ENCODE measurements around the gene PHLDA1.
"Not testable (repeated sequence)": the region's sequence is repeated elsewhere in the genome, so short reads cannot be mapped to it uniquely, and the experiment has no call there.

The PHLDA1 gene

GRCh38 chr12:76018111-76018510, 13.5 kb downstream of the PHLDA1 start:
- DNase-seq, result no peak

DNA sequence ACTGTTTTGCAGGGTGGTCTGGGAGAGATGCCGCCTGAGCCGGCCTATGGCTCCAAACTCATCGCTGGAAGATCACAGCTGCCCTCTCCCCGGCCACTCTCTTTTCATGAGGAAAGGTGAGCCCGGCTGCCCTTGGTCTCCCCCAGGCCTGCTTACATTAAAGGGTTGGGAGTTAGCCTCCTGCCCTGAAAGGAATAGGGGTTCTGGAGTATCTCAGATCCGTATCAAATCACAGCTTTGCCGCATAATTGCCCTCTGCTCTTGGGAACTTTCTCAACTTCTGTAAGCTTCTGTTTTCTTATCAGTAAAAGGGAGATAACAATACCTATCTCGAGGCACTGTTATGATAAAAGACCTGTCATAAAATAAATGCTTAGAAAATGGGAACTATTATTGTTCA, 17.6 kb downstream of the PHLDA1 start:
- DNase-seq, result no peak

DNA sequence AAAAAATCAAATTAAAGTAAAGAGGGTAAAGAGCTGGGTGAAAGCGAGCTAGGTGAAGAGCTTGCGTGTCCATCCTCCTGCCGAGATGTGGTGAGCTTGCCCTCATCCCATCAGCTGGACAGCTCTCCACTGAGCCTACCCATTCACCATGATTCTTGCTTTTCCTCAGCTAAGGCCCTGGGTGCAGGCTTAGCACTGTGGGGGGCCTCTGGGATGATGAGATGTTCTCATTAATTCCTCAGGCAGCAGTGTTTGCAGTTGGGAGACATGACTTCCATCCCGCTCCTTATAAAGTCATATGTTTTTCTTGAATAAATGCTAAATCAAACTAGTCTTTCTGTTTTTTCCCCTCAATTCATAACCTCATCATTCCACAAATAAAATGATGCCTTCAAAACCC, 18.0 kb downstream of the PHLDA1 start:
- no peak for DNase-seq

- no peak for DNase-seq
These were observed 18.9 kb downstream of the PHLDA1 start for GRCh38 chr12:76012644-76013043.

DNA sequence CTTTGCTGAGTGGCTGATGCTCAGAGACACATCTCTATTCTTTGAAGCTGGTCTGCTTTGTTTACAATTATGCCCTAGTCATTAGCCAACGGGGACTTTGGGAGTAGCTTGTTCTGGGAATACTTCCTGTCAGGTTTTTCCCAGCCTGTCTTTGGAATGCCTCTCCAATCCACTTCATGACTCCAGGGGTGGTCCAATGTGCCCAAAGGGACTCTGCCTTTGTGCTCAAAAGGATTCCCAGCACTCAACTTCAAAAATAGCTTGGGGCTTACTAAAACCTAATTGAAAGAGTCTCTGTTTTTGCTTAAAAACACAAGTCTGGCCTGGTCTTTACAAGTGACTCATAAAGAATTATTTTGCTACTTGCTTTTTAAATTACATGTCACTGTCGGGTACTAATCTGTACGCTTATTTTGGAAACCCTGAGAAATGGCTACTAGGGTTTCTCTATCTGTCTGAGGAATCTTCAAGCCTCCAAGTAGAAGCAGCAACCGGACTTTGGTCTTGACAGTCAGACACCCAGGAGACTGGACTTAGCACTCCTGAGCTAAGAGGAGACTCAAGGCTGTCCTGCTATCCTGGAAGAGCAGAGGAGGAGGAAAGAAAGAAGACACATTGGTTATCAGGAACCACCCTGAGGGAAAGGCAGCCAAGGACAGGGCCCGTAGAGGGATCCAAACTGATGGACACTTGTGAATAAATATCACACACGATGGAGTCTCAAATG, 20.7 kb downstream of the PHLDA1 start:
- no peak for DNase-seq

DNA sequence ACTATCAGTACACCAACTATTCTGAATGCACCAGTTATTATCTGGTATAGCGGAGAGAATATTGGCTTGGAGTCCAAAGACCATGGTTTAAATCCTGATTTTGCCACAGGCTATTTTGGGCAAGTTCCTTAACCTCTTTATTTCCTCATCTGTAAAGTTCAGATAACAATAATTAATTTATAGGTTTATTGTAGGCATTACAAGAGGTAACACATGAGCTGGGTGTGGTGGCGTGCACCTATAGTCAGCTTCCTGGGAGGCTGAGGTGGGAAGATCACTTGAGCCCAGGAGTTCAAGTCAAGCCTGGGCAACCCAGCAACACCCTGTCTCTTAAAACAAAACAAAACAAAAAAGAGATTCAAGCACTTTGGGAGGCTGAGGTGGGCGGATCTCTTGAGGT, 23.1 kb downstream of the PHLDA1 start:
- DNase-seq, result no peak

DNA sequence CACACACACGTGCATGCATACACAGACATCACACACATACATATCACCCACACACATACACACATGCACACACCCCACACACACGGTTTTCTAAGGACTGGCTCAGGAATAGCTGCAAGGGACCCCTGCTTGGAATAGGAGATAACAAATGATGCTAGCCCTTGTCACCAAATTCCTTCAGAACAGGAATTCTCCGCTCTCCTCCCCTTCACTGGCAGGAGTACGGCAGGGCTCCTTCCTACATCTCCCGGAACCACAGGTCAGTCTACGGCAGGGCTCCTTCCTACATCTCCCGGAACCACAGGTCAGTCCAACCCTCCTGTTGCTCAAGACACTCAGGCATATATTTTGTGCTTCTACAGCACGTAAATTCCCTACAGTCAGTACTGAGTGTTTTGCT, 23.9 kb downstream of the PHLDA1 start:
- no peak for DNase-seq

GRCh38 chr12:76006028-76006925, 25.3 kb downstream of the PHLDA1 start:
- DNase-seq, result no peak

DNA sequence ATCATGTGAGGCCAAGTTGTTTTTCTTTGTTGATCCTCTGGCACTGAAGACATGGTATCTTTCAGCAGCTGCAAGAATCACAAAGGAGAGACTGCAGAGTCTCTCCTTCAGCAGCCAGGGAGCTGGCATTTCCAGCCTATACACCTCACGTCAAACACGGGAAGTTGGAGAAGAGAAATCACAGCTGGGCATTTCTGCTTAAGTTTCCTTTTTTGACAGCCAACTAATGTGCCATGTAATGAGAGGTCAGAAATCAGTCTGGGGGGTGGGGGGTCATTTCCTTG, 28.3 kb downstream of the PHLDA1 start:
- DNase-seq, result no peak

GRCh38 chr12:76002598-76003354, 28.8 kb downstream of the PHLDA1 start:
- no peak for DNase-seq

DNA sequence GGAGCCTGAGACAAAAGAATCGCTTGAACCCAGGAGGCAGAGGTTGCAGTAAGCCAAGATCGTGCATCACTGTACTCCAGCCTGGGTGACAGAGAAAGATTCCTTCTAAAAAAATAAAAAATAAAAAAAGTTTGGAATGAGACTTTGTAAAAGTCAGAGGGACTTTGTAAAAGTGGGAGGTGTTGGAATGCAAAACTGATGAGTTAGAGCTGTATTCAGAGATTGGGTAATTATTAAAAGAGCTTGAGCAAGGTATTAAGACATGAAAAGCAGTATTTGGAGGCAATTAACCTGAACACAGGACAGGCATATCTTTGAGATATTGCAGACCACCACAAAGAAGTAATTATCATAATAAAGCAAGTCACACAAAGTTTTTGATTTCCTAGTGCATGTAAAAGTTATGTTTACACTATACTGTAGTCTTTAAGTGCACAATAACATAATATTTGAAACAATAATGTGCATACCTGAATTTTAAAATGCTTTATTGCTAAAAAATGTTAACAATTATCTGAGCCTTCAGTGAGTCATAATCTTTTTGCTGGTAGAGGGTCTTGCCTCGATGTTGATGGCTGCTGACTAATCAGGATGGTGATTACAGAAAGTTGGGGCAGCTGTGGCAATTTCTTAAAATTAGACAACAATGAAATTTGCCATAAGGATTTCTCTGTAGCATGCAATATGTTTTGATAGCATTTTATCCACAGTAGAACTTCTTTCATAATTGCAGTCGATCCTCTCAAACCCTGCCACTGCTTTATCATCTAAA, 33.1 kb downstream of the PHLDA1 start:
- no peak for DNase-seq

GRCh38 chr12:75997658-75998057, 33.9 kb downstream of the PHLDA1 start:
- no peak for DNase-seq

DNA sequence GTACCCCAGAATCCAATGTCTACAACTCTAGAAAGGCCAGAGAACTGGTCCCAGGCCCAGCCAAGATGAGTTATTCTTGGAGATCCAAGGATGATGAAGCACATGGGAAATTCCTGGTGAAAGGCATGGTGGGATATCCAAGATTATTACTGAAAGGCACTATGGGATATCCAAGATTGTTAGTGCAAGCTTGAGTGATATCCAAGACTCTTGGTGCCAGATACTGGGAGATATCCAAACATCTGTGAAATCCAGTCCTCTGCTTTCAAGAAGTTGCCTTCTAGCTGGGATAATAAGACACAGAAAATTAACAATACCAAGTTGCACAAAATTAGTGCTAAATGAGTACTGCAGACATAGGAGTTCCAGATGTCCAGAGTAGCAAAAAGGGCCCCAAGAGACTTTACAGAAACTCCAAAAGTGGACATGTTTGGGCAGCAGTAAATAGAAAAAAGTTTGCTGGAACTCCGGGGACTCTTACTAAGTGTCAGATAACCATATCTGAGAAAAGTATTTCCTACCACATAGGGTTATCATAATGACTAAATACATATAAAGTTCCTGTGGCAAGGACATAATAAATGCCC, 34.6 kb downstream of the PHLDA1 start:
- DNase-seq, result no peak

DNA sequence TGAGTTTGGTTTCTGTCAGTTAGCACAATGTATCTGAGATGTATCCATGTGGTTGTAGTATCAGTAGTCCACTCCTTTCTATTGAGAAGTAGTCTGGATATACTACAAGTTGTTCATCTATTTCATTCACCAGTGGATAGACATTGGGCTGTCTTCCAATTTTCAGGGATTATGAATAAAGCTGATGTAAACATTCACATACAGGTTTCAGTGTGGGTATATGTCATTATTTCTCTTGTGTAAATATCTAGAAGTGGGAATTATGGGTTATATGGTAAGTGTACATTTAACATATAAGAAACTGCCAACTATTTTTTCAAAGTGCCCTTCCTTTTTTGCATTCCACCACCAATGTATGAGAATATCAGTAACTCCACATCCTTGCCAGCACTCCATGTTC, 35.9 kb downstream of the PHLDA1 start:
- DNase-seq, result no peak

DNA sequence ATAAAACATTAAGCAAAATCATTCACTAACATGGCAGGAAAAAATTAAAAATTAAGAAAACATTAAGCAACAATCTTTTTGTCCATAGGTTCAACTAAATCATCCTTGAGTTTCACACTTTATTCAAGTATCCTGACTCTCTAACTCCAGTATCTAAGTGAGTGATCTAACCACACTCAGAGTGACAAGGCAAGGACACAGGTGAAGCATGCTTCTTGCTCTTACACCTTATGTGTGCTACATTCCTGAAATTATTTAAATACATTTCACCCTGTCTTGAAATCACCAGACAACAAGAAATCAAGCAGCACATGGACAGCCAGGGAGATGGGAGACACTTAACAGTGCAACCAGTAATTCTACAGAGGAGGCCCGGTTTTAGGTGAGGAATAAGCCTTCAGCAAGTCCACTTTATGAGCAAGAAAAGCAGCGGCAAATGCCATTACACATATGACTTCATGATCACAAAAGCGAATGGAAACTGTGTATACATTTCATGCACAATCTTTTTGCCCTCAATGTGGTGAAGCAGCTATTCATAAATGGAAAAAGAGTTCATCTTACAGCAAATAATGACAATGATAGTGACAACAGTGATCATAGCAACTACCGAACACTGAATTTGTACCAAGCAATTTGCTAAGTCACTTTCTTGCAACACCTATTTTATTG, 37.4 kb downstream of the PHLDA1 start:
- no peak for DNase-seq

- no peak for DNase-seq
These were observed 39.8 kb downstream of the PHLDA1 start for GRCh38 chr12:75991753-75992152.

DNA sequence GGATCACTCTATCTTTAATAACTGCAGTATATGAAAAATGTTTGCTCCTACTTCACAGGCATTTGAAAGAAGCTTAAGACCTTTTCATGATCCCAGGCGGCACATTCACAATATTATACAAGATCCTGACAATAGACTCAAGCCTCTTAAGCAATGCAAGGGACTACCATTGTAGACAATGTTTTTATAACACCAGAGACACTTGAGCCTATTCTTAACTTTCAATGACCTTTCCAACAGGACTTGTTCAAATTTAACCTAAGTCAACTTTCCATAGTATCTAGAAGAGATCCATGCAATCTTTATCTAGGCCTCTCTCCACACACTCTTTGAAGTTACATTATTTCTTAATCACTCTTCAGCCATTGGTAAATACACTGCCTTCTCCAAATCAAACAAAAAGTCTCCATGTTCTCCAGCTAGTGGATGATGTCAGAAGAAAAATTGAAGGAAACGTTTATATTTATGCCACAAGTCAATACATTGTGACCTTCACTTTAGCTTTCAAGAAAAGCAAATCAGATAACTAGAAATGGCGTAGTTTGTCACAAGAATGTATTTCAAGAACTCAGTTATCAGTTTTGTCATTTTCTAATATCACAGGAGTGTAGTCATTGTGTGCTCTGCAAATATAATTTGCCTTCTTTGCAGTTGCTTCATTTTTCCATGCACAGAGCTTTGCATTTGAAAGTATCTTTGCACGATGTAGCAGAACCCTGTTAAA, 41.2 kb downstream of the PHLDA1 start:
- DNase-seq, result no peak

DNA sequence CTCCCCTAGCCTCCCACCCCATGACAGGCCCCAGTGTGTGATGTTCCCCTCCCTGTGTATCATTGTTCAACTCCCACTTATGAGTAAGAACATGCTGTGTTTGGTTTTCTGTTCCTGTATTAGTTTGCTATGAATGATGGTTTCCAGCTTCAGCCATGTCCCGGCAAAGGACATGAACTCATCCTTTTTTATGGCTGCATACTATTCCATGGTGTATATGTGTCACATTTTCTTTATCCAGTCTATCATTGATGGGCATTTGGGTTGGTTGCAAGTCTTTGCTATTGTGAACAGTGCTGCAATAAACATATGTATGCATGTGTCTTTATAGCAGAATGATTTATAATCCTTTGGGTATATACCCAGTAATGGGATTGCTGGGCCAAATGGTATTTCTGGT, 43.9 kb downstream of the PHLDA1 start:
- DNase-seq, result not testable (repeated sequence)

- DNase-seq, result no peak
These were observed 45.4 kb downstream of the PHLDA1 start for GRCh38 chr12:75986001-75986746.

- no peak for DNase-seq
These were observed 46.0 kb downstream of the PHLDA1 start for GRCh38 chr12:75985566-75985965.

Data from activated T-cell treated with anti-CD3 and anti-CD28 coated beads for 4 hours (primary cell).